Gastroesophageal sphincter (tissue), 3 donors: ENCODE results near the gene GNAI3.

Experiments
- EP300 ChIP-seq: sonication (generic); formaldehyde crosslinking; IDR thresholded peaks from one replicate; pipeline ENCODE4 v1.6.1; 2017; ENCODE audit warnings: antibody characterized with exemption, mild to moderate bottlenecking
- POLR2A ChIP-seq, 2 donors: fragments of 450-650 bp; IDR thresholded peaks; one replicate each; pipeline ENCODE4 v1.6.1; 2017; ENCODE audit warnings: antibody characterized with exemption in 2 of 2, mild to moderate bottlenecking in 2 of 2, moderate library complexity in 1 of 2
- POLR2AphosphoS5 ChIP-seq: sonication (generic); formaldehyde crosslinking; IDR thresholded peaks from one replicate; pipeline ENCODE4 v1.6.1; 2017; ENCODE audit warnings: antibody characterized with exemption
- TF ChIP-seq, protein P1 (sequence below), 4 experiments: fragments of 200-600 bp in 2 of 4; fragments of 450-650 bp in 2 of 4; sonication (generic) in 1 of 4; IDR thresholded peaks; one replicate each; pipeline ENCODE4 v1.5.1; 2017 to 2019; ENCODE audit warnings: antibody characterized with exemption in 4 of 4, mild to moderate bottlenecking in 2 of 4, moderate library complexity in 2 of 4

DNA sequence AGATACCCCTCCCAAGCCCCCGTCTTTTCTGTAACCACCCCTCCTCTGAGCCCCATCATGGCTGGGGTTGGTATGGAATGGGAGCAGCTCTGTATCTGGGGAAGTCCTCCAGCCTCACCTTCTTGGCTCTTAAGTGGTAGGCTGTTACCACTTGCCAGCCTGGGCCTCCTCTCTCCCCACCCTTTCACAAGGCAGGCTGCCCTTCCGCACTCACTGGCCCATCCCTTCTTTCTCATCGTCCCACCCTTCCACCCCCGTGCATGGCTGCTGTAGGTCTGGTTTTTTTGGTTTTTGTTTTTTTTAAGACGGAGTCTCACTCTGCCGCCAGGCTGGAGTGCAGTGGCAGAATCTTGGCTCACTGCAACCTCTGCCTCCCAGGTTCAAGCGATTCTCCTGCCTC is 49.3 kb upstream of the GNAI3 start:
- TF ChIP-seq POLR2AphosphoS5, result no peak
- no peak for TF ChIP-seq POLR2A (IDR thresholded peaks at IDR 0.05)
- TF ChIP-seq, protein P1, sequence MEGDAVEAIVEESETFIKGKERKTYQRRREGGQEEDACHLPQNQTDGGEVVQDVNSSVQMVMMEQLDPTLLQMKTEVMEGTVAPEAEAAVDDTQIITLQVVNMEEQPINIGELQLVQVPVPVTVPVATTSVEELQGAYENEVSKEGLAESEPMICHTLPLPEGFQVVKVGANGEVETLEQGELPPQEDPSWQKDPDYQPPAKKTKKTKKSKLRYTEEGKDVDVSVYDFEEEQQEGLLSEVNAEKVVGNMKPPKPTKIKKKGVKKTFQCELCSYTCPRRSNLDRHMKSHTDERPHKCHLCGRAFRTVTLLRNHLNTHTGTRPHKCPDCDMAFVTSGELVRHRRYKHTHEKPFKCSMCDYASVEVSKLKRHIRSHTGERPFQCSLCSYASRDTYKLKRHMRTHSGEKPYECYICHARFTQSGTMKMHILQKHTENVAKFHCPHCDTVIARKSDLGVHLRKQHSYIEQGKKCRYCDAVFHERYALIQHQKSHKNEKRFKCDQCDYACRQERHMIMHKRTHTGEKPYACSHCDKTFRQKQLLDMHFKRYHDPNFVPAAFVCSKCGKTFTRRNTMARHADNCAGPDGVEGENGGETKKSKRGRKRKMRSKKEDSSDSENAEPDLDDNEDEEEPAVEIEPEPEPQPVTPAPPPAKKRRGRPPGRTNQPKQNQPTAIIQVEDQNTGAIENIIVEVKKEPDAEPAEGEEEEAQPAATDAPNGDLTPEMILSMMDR (IDR thresholded peaks at IDR 0.05), result no peak
- TF ChIP-seq EP300, result no peak
